DMS153 (cell line): ENCODE data around the gene PHACTR2.
"Not testable (repeated sequence)": the region's sequence is repeated elsewhere in the genome, so short reads cannot be mapped to it uniquely, and the experiment has no call there.

Experiments
- DNase-seq: peaks from one replicate; lab custom pipeline; 2025; lab: John Stamatoyannopoulos, UW

Gene PHACTR2

GRCh38 chr6:143698759-143699429, 21.1 kb downstream of the PHACTR2 start:
- DNase-seq = no peak

DNA sequence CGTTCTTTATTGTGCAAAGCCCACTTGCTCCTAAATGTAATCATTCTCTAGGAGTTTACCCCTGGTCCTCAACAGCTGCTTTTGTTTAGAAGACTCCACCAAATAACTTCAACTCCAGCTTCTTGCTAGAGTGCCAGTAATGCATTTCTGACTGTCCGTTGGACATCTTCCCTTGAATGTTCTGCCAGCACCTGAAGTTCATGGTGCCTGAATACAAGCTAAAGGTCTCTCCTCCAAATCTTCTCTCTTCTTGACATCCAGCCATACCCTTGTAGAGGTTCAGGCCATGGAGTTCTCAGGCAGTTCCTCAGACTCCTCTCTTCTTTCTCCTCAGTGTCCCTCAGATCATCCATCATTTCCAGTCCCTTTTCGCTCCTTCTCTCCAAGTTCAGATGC, 21.7 kb downstream of the PHACTR2 start:
- no peak for DNase-seq

DNA sequence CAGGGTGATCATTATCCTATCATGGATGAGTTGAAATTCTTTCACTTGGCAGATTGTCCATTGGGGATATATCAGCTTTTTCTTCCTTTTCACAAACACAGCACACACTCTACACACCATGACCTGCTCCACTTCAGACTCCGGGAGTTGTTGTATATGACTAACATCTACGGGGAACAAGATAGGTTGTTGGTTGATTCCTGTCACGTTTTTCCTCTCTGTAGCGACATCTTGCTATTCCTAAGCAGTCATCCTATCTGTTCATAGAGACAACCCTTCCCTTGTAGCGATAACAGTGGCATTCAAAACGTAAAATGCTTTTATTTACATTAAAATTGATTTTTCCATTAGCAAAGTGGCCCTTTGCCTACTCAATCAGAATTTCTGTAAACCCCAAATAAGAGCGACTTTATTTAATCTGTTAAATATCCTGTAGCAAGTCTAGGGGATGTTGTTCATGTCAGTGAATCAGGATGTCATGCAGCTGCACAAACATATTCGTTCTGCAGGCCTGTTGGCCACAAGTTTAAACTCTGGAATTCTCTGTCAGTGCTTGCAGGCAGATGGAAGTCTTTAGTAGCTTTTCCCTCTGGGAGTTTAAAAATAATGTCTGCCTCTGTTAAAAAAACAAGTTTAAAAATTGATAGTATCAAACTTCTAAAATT, 23.1 kb downstream of the PHACTR2 start:
- DNase-seq = no peak

GRCh38 chr6:143701349-143702234, 23.8 kb downstream of the PHACTR2 start:
- DNase-seq = no peak

GRCh38 chr6:143705569-143705968, 27.8 kb downstream of the PHACTR2 start:
- DNase-seq = no peak

GRCh38 chr6:143707697-143708096, 29.9 kb downstream of the PHACTR2 start:
- DNase-seq = no peak

DNA sequence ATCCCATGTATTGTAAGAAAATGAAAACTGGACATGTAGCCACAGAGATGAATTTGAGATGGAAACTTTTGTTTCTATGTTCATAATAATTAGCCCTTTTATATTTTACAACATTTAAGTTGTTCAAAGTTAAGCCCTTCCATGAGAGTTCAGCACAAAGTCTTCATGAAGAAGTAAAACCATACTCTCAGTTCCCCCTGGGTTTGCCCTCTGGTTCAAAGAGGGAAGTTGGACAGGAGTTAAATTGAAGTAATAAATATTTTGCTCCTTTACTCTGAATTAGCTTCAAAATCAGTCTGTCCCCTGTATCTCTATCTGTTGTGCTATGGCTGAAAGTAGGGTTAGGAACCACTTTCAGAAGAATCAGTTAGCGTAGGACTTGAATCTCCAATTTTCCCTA, 31.1 kb downstream of the PHACTR2 start:
- DNase-seq = no peak

- no peak for DNase-seq
Observed at GRCh38 chr6:143711714-143712113, 33.9 kb downstream of the PHACTR2 start.

- no peak for DNase-seq
Observed at GRCh38 chr6:143718472-143718871, 40.7 kb downstream of the PHACTR2 start.

DNA sequence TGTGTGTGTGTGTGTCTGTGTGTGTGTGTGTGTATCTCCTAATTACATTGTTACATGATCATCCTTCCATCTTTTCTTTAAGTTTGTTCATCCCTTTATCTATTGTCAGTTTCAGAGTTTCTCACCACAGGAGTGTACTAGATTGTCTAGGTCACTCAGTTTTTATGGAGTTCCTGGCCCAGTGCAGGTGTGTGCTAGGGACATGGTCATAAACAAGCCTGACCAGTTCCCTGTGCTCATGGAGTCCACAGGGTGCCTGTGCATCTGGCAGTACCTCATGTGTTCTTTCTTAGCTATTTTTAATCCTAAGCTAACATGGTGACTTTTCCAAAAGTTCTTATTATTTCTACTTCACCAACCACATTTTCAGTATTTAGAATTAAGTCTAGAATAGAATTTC, 43.9 kb downstream of the PHACTR2 start:
- no peak for DNase-seq

GRCh38 chr6:143724876-143725275, 47.1 kb downstream of the PHACTR2 start:
- DNase-seq = no peak

GRCh38 chr6:143726015-143726647, 48.4 kb downstream of the PHACTR2 start:
- DNase-seq = no peak

DNA sequence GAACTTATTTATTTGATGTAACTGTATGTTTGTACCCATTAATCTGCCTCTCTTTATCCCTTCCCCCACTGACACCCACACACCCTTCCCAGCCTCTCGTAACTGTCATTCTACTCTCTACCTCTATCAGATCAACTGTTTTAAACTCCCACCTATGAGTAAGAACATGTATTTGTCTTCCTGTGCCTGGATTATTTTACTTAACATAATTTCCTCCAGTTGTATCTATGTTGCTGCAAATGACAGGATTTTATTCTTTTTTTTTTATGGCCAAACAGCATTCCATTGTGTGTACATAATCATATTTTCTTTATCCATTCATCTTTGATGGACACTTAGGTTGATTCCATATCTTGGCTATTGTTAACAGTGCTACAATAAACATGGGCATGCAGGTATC, 49.3 kb downstream of the PHACTR2 start:
- no peak for DNase-seq

- no peak for DNase-seq
Observed at GRCh38 chr6:143731789-143732188, 54.0 kb downstream of the PHACTR2 start.

DNA sequence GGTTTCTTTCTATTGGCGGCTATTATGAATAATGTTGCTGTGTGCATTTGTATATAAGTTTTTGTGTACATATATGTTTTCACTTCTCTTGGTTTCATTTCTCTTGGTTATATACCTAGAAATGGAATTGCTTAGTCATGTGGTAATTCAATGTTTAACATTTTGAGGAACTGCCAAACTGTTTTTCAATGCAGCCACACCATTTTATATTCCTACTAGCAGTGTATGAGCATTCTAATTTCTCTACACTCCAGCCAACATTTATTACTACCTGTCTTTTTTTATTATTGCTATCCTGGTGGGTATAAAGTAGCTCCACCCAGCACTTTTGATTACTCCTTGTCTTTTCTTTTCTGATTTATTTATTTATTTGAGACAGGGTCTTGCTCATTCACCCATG, 54.8 kb downstream of the PHACTR2 start:
- DNase-seq = no peak

GRCh38 chr6:143733510-143733909, 55.7 kb downstream of the PHACTR2 start:
- DNase-seq = no peak

DNA sequence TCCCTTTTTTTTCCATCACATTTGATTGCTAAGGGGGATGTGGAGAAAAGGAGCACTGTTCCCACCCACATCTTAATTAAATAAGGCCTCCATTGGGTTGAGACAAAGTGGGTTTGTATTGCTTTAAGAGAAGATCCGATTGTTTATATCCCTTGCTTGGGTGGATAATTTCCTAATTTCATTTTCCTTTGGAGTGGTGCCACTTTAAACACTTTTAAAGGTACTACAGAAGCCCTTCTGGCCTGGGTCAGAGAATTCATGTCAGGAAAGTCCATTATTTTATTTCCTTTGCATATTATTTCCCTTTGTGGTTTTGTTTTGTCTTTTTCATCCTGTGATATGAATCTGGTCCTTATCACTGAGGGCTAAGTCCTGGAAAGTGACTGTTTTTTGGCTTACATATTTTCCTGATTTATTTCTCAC, 56.9 kb downstream of the PHACTR2 start:
- DNase-seq = no peak

DNA sequence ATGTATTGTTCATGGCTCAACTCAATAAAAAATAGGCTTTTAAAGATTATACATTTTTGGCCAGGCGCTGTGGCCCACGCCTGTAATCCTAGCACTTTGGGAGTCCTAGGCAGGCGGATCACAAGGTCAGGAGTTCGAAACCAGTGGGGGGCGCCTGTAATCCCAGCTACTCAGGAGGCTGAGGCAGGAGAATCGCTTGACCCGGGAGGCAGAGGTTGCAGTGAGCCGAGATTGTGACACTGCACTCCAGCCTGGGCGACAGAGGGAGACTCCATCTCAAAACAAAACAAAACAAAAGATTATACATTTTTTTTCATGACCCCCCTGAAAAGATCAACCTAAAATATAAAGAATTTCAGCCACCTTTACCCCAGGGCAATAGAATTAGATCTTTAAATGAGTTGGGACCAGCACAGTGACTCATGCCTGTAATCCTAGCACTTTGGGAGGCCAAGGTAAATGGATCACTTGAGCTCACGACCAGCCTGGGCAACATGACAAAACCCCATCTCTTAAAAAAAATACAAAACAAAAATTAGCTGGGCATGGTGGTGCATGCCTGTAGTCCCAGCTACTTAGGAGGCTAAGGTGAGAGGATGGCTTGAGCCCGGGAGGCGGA, 60.4 kb downstream of the PHACTR2 start:
- not testable (repeated sequence) for DNase-seq

DNA sequence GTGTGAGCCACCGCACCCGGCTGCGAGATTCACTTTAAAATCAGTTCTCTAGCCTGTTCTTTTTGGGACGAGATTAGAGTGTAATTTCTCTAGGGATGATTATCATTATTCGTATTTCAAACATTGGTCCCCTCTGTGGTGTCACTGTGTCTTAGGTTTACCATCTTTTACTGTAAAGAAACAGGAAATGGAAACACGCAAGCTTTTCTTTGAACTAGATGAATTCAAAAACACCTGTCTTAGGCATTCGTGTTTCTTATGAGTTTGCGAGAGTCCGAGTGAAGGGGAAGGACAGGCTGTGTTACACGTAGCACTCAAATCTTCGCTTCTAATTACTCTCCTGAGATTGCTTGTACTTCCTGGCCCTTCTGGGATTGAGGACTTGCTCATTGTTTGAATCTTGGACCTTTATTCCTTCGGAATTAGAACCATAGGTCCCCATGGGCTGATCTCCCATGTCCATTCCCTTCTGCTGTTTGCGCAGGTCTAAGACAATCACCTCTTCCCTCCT, 61.6 kb downstream of the PHACTR2 start:
- no peak for DNase-seq

DNA sequence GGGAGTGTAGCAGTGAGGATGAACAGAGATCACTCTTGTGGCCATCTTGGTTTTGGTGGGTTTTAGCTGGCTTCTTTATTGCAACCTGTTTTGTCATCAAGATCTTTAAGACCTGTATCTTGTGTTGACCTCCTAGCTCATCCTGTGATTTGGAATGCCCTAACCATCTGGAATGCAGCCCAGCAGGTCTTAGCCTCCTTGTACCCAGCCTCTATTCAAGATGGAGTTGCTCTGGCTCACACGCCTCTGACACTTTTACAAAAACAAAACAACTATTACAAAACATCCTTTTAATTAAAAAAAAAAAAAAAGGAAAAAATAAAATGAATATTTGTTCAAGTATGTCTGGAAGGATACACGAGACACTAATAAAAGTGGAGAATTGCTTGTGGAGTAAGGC, 62.4 kb downstream of the PHACTR2 start:
- no peak for DNase-seq

GRCh38 chr6:143741480-143741879, 63.7 kb downstream of the PHACTR2 start:
- DNase-seq = no peak
